Adrenal gland (tissue), 12 donors: ENCODE data around the gene FAM227B. TPM values are rescaled to one million over a fixed set of nuclear protein-coding genes. Genes with fewer than 3 reads are reported as not detected.
"Not testable (repeated sequence)": the region's sequence is repeated elsewhere in the genome, so short reads cannot be mapped to it uniquely, and the experiment has no call there.

ENCODE experiments used
- DNase-seq, 7 donors: peaks; one replicate each; pipeline ENCODE4 v3.0.0-alpha.2; 2019 to 2020
- H3K27ac ChIP-seq, 5 donors: fragments of 200-600 bp; sonication (generic) in 4 of 5; 1 replicate in 3 of 5; 2 replicates in 2 of 5; pipeline versions ENCODE4 v1.5.1 to v1.8.0; 2016 to 2020; ENCODE audit warnings: mild to moderate bottlenecking in 1 of 5
- H3K27me3 ChIP-seq: fragments of 200-600 bp; 2 replicates; pipeline ENCODE4 v1.8.0; 2021
- H3K36me3 ChIP-seq, 2 donors: fragments of 200-600 bp; replicated peaks in 1 of 2; 1 replicate in 1 of 2; 2 replicates in 1 of 2; pipeline versions ENCODE4 v1.5.1 to v1.8.0; 2018 to 2022
- H3K4me1 ChIP-seq, 2 donors: fragments of 200-600 bp; replicated peaks in 1 of 2; 1 replicate in 1 of 2; 2 replicates in 1 of 2; pipeline versions ENCODE4 v1.5.1 to v1.8.0; 2018 to 2021
- H3K4me3 ChIP-seq, 4 donors: fragments of 200-600 bp; sonication (generic) in 3 of 4; one replicate each; pipeline ENCODE4 v1.5.1; 2016 to 2018
- H3K9me3 ChIP-seq, 3 donors: fragments of 200-600 bp; sonication (generic) in 1 of 3; replicated peaks in 1 of 3; 1 replicate in 2 of 3; 2 replicates in 1 of 3; pipeline versions ENCODE4 v1.5.1 to v1.8.0; 2016 to 2021
- CTCF ChIP-seq, 6 experiments: fragments of 450-650 bp in 4 of 6; fragments of 200-600 bp in 2 of 6; sonication (generic) in 1 of 6; IDR thresholded peaks; 1 replicate in 5 of 6; 2 replicates in 1 of 6; pipeline versions ENCODE4 v1.5.1 to v1.8.0; 2016 to 2021; ENCODE audit warnings: antibody characterized with exemption in 6 of 6, mild to moderate bottlenecking in 2 of 6, moderate library complexity in 1 of 6
- POLR2A ChIP-seq, 2 donors: fragments of 450-650 bp; IDR thresholded peaks; one replicate each; pipeline ENCODE4 v1.6.1; 2017; ENCODE audit warnings: antibody characterized with exemption in 2 of 2, mild to moderate bottlenecking in 2 of 2, moderate library complexity in 1 of 2
- WGBS, 4 donors: extraction: QIAGEN DNeasy Blood & Tissue Kit in 2 of 4; methylation state at CpG; one replicate each; pipeline versions ENCODE4 v1.1.5 to v1.1.7; 2013 to 2017; 5-methylcytosine and 5-hydroxymethylcytosine counted together
- intact Hi-C, 2 donors: fragments of 100-400 bp; cut with DNase I; formaldehyde crosslinking; loops; one replicate each; pipeline versions ENCODE4 v1.14.1 to v1.15.0; 2022 to 2023
- polyA plus RNA-seq, 3 donors: library from polyadenylated mRNA; stranded (reverse); fragments of 200-250 nt in 2 of 3; fragments of 350-450 nt in 1 of 3; fragmentation: Illumina TruSeq in 1 of 3; extraction: RNeasy Lipid Tissue Mini Kit (QIAGEN cat#74804) in 1 of 3; gene quantifications; one replicate each; pipeline ENCODE4 v1.2.3, GENCODE V29; 2013 to 2014
- total RNA-seq, 9 donors: library from RNA; depleted of rRNA in 4 of 9; stranded (reverse); fragments of >200 nt in 4 of 9; fragments of 120-200 nt in 1 of 9; fragmentation: NEBNext Ultra II Directional in 1 of 9; extraction: Animal tissue kit (Norgen Biotek cat#: 25700) in 1 of 9; gene quantifications; one replicate each; pipeline versions ENCODE4 v1.1.0 to v1.2.4, GENCODE V29; 2013 to 2023
- donor health status: healthy with polysubstance abuse.
- donor health status: Bipolar disorder and iron deficiency.
- donor health status: DM: yes; HTN: yes; CAD: no.
- donor health status: DM: no; HTN: no; CAD: no.
- donor health status: DM: no; HTN: no; CAD: no.
- donor health status: DM: yes; HTN: yes; CAD: no.

The FAM227B gene
- total and polyA plus RNA-seq, 12 donors, result 1.4 to 20.4 (median 8.4) TPM

GRCh38 chr15:49494842-49495241 is 125.8 kb downstream of the FAM227B start:
- H3K4me3 ChIP-seq, result no peak overlapping the region
- TF ChIP-seq CTCF (IDR thresholded peaks at IDR 0.05) (no peak), POLR2A (IDR thresholded peaks at IDR 0.05) (no peak)
- no peak overlapping the region for H3K27ac ChIP-seq
- 83 to 93% (median 88%) methylated on average over 1 of the region's 1 CpG for WGBS, 4 donors
- H3K9me3 ChIP-seq, result no peaks in the 10 kb centered on the region
- H3K4me1 ChIP-seq, result no peaks in the 10 kb centered on the region
- intact Hi-C loops, result no loop called here
- DNase-seq, result no peak
- H3K27me3 ChIP-seq, result no peaks in the 10 kb centered on the region
- no peaks in the 10 kb centered on the region for H3K36me3 ChIP-seq

- 49 to 75% (median 62%) methylated on average over 1 of the region's 1 CpG for WGBS, 4 donors
- no peak overlapping the region for H3K27ac ChIP-seq
- TF ChIP-seq POLR2A (IDR thresholded peaks at IDR 0.05) (no peak), CTCF (IDR thresholded peaks at IDR 0.05) (no peak)
- H3K36me3 ChIP-seq, result no peaks in the 10 kb centered on the region
- H3K9me3 ChIP-seq, result no peaks in the 10 kb centered on the region
- no peak for DNase-seq
- H3K4me1 ChIP-seq, result no peaks in the 10 kb centered on the region
- H3K4me3 ChIP-seq, result no peak overlapping the region
- intact Hi-C loops, result no loop called here
- H3K27me3 ChIP-seq, result no peaks in the 10 kb centered on the region
Observed at GRCh38 chr15:49492830-49493229, 127.8 kb downstream of the FAM227B start.

GRCh38 chr15:49492151-49492550 is 128.5 kb downstream of the FAM227B start:
- intact Hi-C loops, result no loop called here
- Histone ChIP-seq H3K27me3 (no peaks in the 10 kb centered on the region), H3K4me1 (no peaks in the 10 kb centered on the region), H3K36me3 (no peaks in the 10 kb centered on the region), H3K9me3 (no peaks in the 10 kb centered on the region), H3K27ac (no peak overlapping the region), H3K4me3 (no peak overlapping the region)
- DNase-seq, result no peak
- TF ChIP-seq CTCF (IDR thresholded peaks at IDR 0.05) (no peak), POLR2A (IDR thresholded peaks at IDR 0.05) (no peak)
- WGBS, 4 donors, result 83 to 92% (median 85%) methylated on average over 2 of the region's 2 CpGs

GRCh38 chr15:49490966-49491365 is 129.7 kb downstream of the FAM227B start:
- no peak overlapping the region for H3K27ac ChIP-seq
- no peaks in the 10 kb centered on the region for H3K9me3 ChIP-seq
- H3K36me3 ChIP-seq, result no peaks in the 10 kb centered on the region
- no peaks in the 10 kb centered on the region for H3K4me1 ChIP-seq
- no peaks in the 10 kb centered on the region for H3K27me3 ChIP-seq
- intact Hi-C loops, result no loop called here
- WGBS, 4 donors, result 44 to 100% (median 98%) methylated on average over 1 of the region's 1 CpG
- H3K4me3 ChIP-seq, result no peak overlapping the region
- TF ChIP-seq CTCF (IDR thresholded peaks at IDR 0.05) (no peak), POLR2A (IDR thresholded peaks at IDR 0.05) (no peak)
- DNase-seq, result no peak

GRCh38 chr15:49485401-49485800 is 135.2 kb downstream of the FAM227B start:
- intact Hi-C loops, H3K36me3 ChIP-seq, H3K4me3 ChIP-seq, DNase-seq, H3K27ac ChIP-seq, H3K4me1 ChIP-seq, H3K9me3 ChIP-seq, H3K27me3 ChIP-seq: not testable (repeated sequence)
- 47 to 79% (median 65%) methylated on average over 1 of the region's 1 CpG for WGBS, 4 donors

GRCh38 chr15:49478982-49479381 is 141.6 kb downstream of the FAM227B start:
- H3K36me3 ChIP-seq, H3K27me3 ChIP-seq, DNase-seq, H3K4me3 ChIP-seq, H3K9me3 ChIP-seq, H3K4me1 ChIP-seq, H3K27ac ChIP-seq, intact Hi-C loops: not testable (repeated sequence)

GRCh38 chr15:49478021-49478420 is 142.6 kb downstream of the FAM227B start:
- H3K27ac ChIP-seq, DNase-seq, H3K9me3 ChIP-seq, H3K4me3 ChIP-seq, H3K27me3 ChIP-seq, intact Hi-C loops, H3K36me3 ChIP-seq, H3K4me1 ChIP-seq: not testable (repeated sequence)
- WGBS, 4 donors, result 72 to 93% (median 86%) methylated on average over 4 of the region's 4 CpGs
